Aorta (tissue), 5 donors: Measurements from ENCODE around the gene STAT4. TPM values are rescaled to one million over a fixed set of nuclear protein-coding genes. Genes with fewer than 3 reads are reported as not detected.

Experiments
- ATAC-seq: fragments of 200-7000 bp; cut with Tn5 transposase; one replicate; pipeline ENCODE4 v1.9.1; 2022; ENCODE audit warnings: moderate library complexity; ENCODE audit not compliant: low FRiP score
- DNase-seq, 2 donors: peaks; one replicate each; pipeline ENCODE4 v3.0.0-alpha.2; 2020
- H3K27ac ChIP-seq, 2 donors: one replicate each; pipeline ENCODE4 v1.5.1; 2013; ENCODE audit warnings: low read length in 2 of 2, mild to moderate bottlenecking in 2 of 2, moderate library complexity in 2 of 2, control low read depth in 1 of 2, inconsistent platforms in 1 of 2, low read depth in 1 of 2
- H3K27me3 ChIP-seq, 2 donors: one replicate each; pipeline ENCODE4 v1.6.1; 2013; ENCODE audit warnings: control low read depth in 1 of 2, low read length in 1 of 2, mild to moderate bottlenecking in 1 of 2, moderate library complexity in 1 of 2; ENCODE audit not compliant: insufficient read depth in 2 of 2, control insufficient read depth in 1 of 2
- H3K36me3 ChIP-seq, 2 donors: one replicate each; pipeline ENCODE4 v1.6.1; 2013; ENCODE audit warnings: control low read depth in 1 of 2, low read length in 1 of 2, mild to moderate bottlenecking in 1 of 2; ENCODE audit not compliant: insufficient read depth in 2 of 2, control insufficient read depth in 1 of 2
- H3K4me1 ChIP-seq, 2 donors: one replicate each; pipeline ENCODE4 v1.6.1; 2013; ENCODE audit warnings: low read length in 2 of 2, control low read depth in 1 of 2, mild to moderate bottlenecking in 1 of 2, moderate library complexity in 1 of 2; ENCODE audit not compliant: insufficient read depth in 2 of 2, control insufficient read depth in 1 of 2
- H3K4me3 ChIP-seq, 2 donors: one replicate each; pipeline ENCODE4 v1.5.1; 2013; ENCODE audit warnings: low read length in 2 of 2, control low read depth in 1 of 2, mild to moderate bottlenecking in 1 of 2
- H3K9me3 ChIP-seq: one replicate; pipeline ENCODE4 v1.6.1; 2013; ENCODE audit warnings: mild to moderate bottlenecking, low read length; ENCODE audit not compliant: control insufficient read depth
- WGBS, 2 donors: extraction: QIAGEN DNeasy Blood & Tissue Kit; methylation state at CpG; one replicate each; pipeline ENCODE4 v1.1.7; 2013; 5-methylcytosine and 5-hydroxymethylcytosine counted together
- intact Hi-C, 2 donors: fragments of 100-400 bp; cut with DNase I; formaldehyde crosslinking; loops; one replicate each; pipeline versions ENCODE4 v1.14.2 to v1.15.0; 2022
- polyA plus RNA-seq, 2 donors: library from polyadenylated mRNA; stranded (reverse); fragments of 200-250 nt; gene quantifications; one replicate each; pipeline ENCODE4 v1.2.3, GENCODE V29; 2013
- total RNA-seq, 2 donors: library from RNA; stranded (reverse); fragmentation: NEBNext Ultra II Directional; extraction: Animal tissue kit (Norgen Biotek cat#: 25700); gene quantifications; one replicate each; pipeline ENCODE4 v1.2.1, GENCODE V29; 2021
- donor health status: healthy with polysubstance abuse.
- donor health status: Bipolar disorder and iron deficiency.
- donor health status: DM: no; HTN: no; CAD: no.
- donor health status: DM: no; HTN: no; CAD: no.
- donor health status: DM: yes; HTN: yes; CAD: no.

STAT4 gene
- total and polyA plus RNA-seq, 4 donors = 1.1 to 7.7 (median 3.0) TPM

- Histone ChIP-seq H3K27ac (no peak overlapping the region), H3K36me3 (no peaks in the 10 kb centered on the region), H3K4me3 (no peak overlapping the region), H3K27me3 (no peaks in the 10 kb centered on the region), H3K4me1 (peaks cover 0 to 1% of the 10 kb centered on the region in 2 donors), H3K9me3 (no peaks in the 10 kb centered on the region)
- intact Hi-C loops = no loop called here
- ATAC-seq (no peak), DNase-seq (no peak)
- WGBS, 2 donors = 60 to 67% methylated on average over 3 of the region's 3 CpGs
Measured at GRCh38 chr2:191117341-191117740, 33.5 kb downstream of the STAT4 start.

GRCh38 chr2:191115804-191116203 lies 35.0 kb downstream of the STAT4 start:
- no peaks in the 10 kb centered on the region for H3K9me3 ChIP-seq
- peaks cover 0 to 1% of the 10 kb centered on the region in 2 donors for H3K4me1 ChIP-seq
- intact Hi-C loops = no loop called here
- H3K36me3 ChIP-seq = no peaks in the 10 kb centered on the region
- no peak overlapping the region for H3K4me3 ChIP-seq
- DNase-seq (no peak), ATAC-seq (no peak)
- WGBS, 2 donors = 76 to 85% methylated on average over 2 of the region's 2 CpGs
- H3K27me3 ChIP-seq = no peaks in the 10 kb centered on the region
- no peak overlapping the region for H3K27ac ChIP-seq

DNA sequence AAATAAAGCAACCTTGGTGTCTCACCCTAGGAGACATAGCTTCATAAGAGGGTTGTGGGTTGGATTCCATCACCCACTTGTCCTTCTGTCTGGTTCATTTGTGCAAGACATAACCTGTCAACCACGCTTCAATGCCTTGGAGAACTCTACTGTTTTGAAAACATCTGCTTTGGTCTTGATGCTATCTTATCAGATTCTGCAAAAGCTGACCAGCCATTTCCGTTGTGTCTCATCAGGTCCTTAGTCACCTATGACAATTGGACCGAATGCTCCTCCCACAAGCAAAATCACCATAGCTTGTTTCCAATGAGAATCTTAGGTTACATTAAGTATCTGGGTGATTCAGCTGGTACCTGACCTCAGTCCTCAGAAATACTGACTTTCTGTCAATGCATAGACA lies 35.4 kb downstream of the STAT4 start:
- no peak for ATAC-seq
- intact Hi-C loops = no loop called here
- no peaks in the 10 kb centered on the region for H3K27me3 ChIP-seq

DNA sequence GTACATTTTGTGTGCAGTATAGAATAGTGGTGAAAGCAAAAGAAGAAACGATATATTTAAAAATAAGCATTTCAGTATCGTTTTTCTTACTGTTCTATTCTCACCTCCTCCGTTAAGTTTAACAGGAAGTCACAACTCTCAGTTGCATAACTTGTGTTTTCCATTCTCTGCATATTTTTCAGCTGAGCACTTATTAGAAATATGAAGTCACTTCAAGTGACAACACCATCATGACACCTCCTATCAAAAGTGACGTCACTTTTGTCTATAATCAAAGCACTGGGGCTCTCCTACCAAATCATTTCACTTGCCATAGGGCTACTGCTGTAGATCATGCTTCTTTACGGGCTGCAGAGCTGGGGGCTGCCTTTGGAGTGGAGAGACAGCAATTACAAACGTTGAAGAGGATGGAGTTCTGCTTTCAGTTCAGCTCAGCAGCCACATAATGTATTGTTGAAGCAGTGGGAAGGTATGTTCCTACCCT lies 36.3 kb downstream of the STAT4 start:
- intact Hi-C loops = no loop called here
- DNase-seq (no peak), ATAC-seq (peak; percentile 11)
- 9 to 23% methylated on average over 6 of the region's 6 CpGs for WGBS, 2 donors
- Histone ChIP-seq H3K4me1 (peaks cover 0 to 1% of the 10 kb centered on the region in 2 donors), H3K27me3 (no peaks in the 10 kb centered on the region), H3K27ac (no peak overlapping the region), H3K4me3 (no peak overlapping the region), H3K36me3 (no peaks in the 10 kb centered on the region), H3K9me3 (no peaks in the 10 kb centered on the region)

More for the DNA sequence above, 35.4 kb downstream of the STAT4 start:
- H3K4me3 ChIP-seq = no peak overlapping the region
- no peak overlapping the region for H3K27ac ChIP-seq
- H3K9me3 ChIP-seq = no peaks in the 10 kb centered on the region
- H3K36me3 ChIP-seq = no peaks in the 10 kb centered on the region
- WGBS, 2 donors = 94% methylated on average over 3 of the region's 3 CpGs
- no peak for DNase-seq
- H3K4me1 ChIP-seq = peaks cover 0 to 1% of the 10 kb centered on the region in 2 donors

DNA sequence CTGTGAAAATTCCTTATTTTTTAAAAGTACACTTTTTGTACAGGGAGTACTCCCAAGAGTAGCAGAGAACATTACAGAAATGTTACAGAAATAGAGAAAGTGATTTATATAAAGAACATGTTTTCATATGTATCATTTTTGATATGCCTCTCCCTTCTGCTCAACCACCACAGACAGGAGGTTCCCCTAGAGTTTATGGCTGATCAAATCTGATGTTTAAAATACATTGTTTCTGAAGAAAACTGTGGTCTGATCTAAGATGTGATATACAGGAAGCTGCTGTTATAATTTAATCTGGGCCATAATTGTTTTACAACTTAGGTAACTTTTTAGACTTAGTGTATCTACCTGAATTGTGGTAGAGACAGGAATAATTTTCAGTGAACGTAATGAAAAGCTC lies 37.0 kb downstream of the STAT4 start:
- Histone ChIP-seq H3K36me3 (no peaks in the 10 kb centered on the region), H3K9me3 (no peaks in the 10 kb centered on the region), H3K4me1 (peaks cover 0 to 1% of the 10 kb centered on the region in 2 donors), H3K27ac (no peak overlapping the region), H3K27me3 (no peaks in the 10 kb centered on the region), H3K4me3 (no peak overlapping the region)
- intact Hi-C loops = no loop called here
- WGBS, 2 donors = 89 to 93% methylated on average over 1 of the region's 1 CpG
- ATAC-seq (no peak), DNase-seq (no peak)

GRCh38 chr2:191112448-191112901 lies 38.3 kb downstream of the STAT4 start:
- Histone ChIP-seq H3K9me3 (no peaks in the 10 kb centered on the region), H3K4me1 (peaks cover 0 to 1% of the 10 kb centered on the region in 2 donors), H3K4me3 (no peak overlapping the region), H3K36me3 (no peaks in the 10 kb centered on the region), H3K27ac (no peak overlapping the region), H3K27me3 (no peaks in the 10 kb centered on the region)
- ATAC-seq (no peak), DNase-seq (no peak)
- intact Hi-C loops = no loop called here
- 89 to 91% methylated on average over 4 of the region's 4 CpGs for WGBS, 2 donors

GRCh38 chr2:191109888-191110287 lies 40.9 kb downstream of the STAT4 start:
- Histone ChIP-seq H3K36me3 (no peaks in the 10 kb centered on the region), H3K4me3 (no peak overlapping the region), H3K27me3 (no peaks in the 10 kb centered on the region), H3K9me3 (no peaks in the 10 kb centered on the region), H3K4me1 (peaks cover 0 to 1% of the 10 kb centered on the region in 2 donors), H3K27ac (no peak overlapping the region)
- WGBS, 2 donors = 96 to 100% methylated on average over 2 of the region's 2 CpGs
- DNase-seq = no peak
- no peak for ATAC-seq
- intact Hi-C loops = no loop called here

DNA sequence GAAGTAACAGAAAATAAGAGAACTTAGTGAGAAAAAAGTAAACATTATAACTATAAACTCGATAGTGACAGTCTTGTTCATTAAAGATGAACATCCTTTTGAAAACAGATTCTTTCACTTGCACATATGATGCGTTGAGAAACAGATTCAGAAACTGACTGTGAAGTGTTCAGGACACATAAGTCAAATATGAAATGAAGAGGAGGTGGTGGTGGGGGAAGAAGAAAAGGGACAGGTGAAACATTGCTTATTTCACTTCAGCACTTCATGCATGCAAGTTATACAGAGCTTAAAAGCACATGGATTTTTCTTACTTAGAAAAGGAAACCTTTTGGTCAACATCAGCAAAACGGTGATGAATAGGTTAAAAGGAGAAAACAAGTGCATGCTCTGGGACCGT lies 42.5 kb downstream of the STAT4 start:
- H3K9me3 ChIP-seq = no peaks in the 10 kb centered on the region
- H3K27ac ChIP-seq = no peak overlapping the region
- DNase-seq (no peak), ATAC-seq (no peak)
- peaks cover 0 to 1% of the 10 kb centered on the region in 2 donors for H3K4me1 ChIP-seq
- no peak overlapping the region for H3K4me3 ChIP-seq
- H3K36me3 ChIP-seq = no peaks in the 10 kb centered on the region
- no peaks in the 10 kb centered on the region for H3K27me3 ChIP-seq
- WGBS, 2 donors = 58 to 60% methylated on average over 4 of the region's 4 CpGs
- intact Hi-C loops = no loop called here

DNA sequence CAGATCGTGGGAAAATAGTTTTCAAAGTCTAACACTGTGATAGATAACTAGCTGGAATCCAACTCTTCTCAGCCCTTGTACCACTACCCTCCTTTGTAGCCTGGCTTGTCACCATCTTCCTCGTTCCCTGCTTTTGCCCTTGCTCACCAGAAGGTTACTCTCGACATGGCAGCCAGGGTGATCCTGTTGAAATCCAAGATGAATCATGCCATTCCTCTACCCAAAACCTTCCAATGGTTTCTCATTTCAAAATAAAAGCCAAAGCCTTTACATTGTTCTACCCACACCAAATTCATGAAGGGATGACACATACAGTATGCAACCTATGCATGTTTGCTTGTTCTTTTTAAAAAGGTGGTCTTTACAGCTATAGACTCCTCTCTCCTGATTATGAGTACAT lies 45.7 kb downstream of the STAT4 start:
- H3K36me3 ChIP-seq = no peaks in the 10 kb centered on the region
- 83% methylated on average over 3 of the region's 3 CpGs for WGBS, 2 donors
- no peak for ATAC-seq
- no peak overlapping the region for H3K4me3 ChIP-seq
- H3K27me3 ChIP-seq = no peaks in the 10 kb centered on the region
- intact Hi-C loops = no loop called here
- H3K9me3 ChIP-seq = no peaks in the 10 kb centered on the region
- H3K27ac ChIP-seq = no peak overlapping the region
- no peaks in the 10 kb centered on the region for H3K4me1 ChIP-seq
- DNase-seq = no peak
